Measurements from ENCODE around the gene TOM1L2. TPM values are rescaled to one million over a fixed set of nuclear protein-coding genes. Genes with fewer than 3 reads are reported as not detected.

Gene TOM1L2
- total RNA-seq, 1 donor, result 34.1 TPM

DNA sequence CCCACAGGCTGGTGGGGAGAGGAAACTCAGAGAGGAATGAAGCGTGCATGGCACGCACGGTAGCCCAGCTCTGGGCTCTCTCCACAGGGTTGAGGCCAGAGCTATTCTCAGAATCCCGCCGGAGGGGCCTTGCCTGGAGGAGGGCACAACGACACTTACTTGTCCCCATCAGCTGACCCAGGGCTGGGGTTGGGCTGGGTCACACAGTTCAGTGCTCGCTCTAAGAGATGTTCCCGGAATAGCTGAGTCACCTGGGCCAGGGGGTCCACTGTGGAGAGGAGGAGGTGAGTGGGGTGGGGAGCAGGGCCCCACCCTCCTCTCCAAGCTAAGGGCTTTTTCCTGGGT, 157.2 kb downstream of the TOM1L2 start:
- no peak for DNase-seq (ENCODE audit: low read depth)
- TF ChIP-seq CTCF (IDR thresholded peaks at IDR 0.05; ENCODE audit: insufficient read depth, low read depth, low read length), result no peak
- no peak overlapping the region for H3K4me3 ChIP-seq (ENCODE audit: low read depth, low read length)

DNA sequence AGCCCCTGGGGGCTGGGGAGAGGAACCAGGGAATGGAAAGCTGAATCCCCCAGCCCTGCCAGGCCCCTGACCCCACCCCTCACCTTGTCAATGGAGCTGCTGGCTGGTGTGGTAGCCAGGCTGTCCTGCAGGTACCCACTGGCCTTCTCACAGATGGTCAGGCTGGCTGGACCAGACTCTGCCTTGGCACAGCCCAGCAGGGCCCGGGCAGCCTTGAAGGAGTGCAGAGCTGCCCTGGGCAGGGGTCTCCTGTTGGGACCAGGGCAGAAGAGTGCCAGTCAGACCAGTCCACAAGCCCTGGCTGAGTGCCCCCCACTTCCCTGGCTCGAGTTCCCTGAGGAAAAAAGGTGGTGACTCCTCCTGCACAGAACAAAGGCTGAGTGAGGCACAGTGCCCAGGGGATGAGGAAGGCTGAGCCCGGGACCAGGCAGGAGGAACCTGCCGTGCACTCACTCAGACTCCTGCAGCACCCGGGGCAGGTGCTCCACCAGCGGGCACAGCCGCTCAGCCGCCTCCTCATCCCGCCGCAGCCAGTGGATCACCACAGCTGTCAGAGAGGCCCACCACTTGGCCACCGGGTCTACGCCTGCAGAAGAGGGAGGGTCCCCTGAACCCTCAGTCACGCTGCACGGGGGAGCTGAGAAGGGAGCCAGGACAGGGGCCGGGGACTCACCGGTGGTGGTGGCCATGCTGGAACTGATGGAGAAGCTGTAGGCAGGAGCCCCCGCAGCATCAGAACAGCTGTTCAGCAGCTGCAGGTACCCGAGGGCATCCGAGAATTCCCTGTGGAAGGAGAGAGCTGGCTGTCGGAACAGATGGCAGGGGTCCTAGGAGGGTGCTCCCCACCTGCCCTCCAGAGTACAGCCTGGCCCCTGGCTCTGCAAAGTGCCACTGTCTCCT, 157.8 kb downstream of the TOM1L2 start:
- no peak overlapping the region for H3K4me3 ChIP-seq (ENCODE audit: low read depth, low read length)
- no peak for TF ChIP-seq CTCF (IDR thresholded peaks at IDR 0.05; ENCODE audit: insufficient read depth, low read depth, low read length)
- no peak for DNase-seq (ENCODE audit: low read depth)

GRCh38 chr17:17813725-17814095, 158.5 kb downstream of the TOM1L2 start:
- DNase-seq (ENCODE audit: low read depth), result no peak
- no peak for TF ChIP-seq CTCF (IDR thresholded peaks at IDR 0.05; ENCODE audit: insufficient read depth, low read depth, low read length)
- H3K4me3 ChIP-seq (ENCODE audit: low read depth, low read length), result no peak overlapping the region

- TF ChIP-seq CTCF (IDR thresholded peaks at IDR 0.05; ENCODE audit: insufficient read depth, low read depth, low read length), result no peak
- no peak for DNase-seq (ENCODE audit: low read depth)
- no peak overlapping the region for H3K4me3 ChIP-seq (ENCODE audit: low read depth, low read length)
Measured at GRCh38 chr17:17813055-17813724, 159.0 kb downstream of the TOM1L2 start.

GRCh38 chr17:17812211-17813054, 159.8 kb downstream of the TOM1L2 start:
- peak; percentile 96 for TF ChIP-seq CTCF (IDR thresholded peaks at IDR 0.05; ENCODE audit: insufficient read depth, low read depth, low read length)
- DNase-seq (ENCODE audit: low read depth), result peak; percentile 75
- no peak overlapping the region for H3K4me3 ChIP-seq (ENCODE audit: low read depth, low read length)

GRCh38 chr17:17811381-17812210, 160.6 kb downstream of the TOM1L2 start:
- DNase-seq (ENCODE audit: low read depth), result peak; percentile 69
- H3K4me3 ChIP-seq (ENCODE audit: low read depth, low read length), result no peak overlapping the region
- no peak for TF ChIP-seq CTCF (IDR thresholded peaks at IDR 0.05; ENCODE audit: insufficient read depth, low read depth, low read length)
